ENCODE results near the gene LINC00632. TPM values are rescaled to one million over a fixed set of nuclear protein-coding genes. Genes with fewer than 3 reads are reported as not detected.

The LINC00632 gene
- 0.49 and 0.57 TPM in 2 replicates for total RNA-seq

GRCh38 chrX:140709421-140709846, at the start of gene LINC00632:
Gene LINC00632, plus strand, starts transcription at chrX:140709759.

Other genes starting within 250 kb of the LINC00632 start
- not detected in 2 replicates for gene SOX3, start 204.7 kb upstream of the LINC00632 start, total RNA-seq